GM12801 (cell line): ENCODE results near the gene HTRA3.

ENCODE experiments used
- CTCF ChIP-seq: IDR thresholded peaks from one replicate; pipeline ENCODE4 v1.5.1; 2011; ENCODE audit warnings: control low read depth; ENCODE audit not compliant: insufficient read length; ENCODE audit errors: extremely low read depth

Gene HTRA3

DNA sequence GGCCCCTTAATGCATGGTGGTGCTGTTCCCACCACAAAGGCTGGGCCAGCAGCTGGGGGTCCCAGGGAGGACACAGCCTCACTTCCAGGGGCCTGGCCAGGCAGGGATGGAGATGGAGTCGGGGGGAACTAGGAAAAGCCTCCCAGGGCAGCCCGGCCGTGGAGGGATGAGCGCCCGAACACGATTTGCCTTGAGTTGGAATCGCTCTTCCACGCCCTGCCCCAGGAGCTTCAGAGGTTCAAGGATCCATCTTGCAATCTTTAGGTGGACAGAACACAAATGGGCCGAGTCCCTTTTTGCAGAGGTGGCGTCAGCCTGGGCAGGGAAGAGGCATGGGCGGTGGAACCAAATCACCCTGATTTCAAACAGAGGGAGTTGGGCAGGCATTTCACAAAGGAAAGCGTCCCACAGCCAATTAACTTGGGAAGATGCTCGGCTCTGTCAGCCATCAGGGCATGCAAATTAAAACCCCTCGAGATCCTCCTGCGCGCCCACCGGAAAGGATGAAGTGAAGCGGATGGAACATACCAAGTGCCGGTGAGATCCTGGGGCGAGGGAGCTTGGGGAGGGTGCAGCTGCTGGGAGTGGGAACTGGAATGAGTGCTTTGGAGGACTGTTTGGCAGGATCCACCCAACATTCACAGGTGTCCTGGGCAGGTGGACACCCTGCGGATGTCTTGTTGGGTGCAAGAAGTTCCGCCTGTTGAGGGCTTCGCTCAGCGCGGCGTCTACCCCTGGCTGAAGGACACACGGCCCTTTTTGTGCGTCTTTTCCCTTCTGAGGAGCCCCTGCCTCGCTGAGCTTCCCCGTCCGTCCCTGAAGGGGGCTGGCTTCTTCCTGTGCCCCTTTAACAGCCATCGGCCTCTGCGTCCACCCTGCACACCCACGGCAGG is 75.7 kb downstream of the HTRA3 start:
- no peak for TF ChIP-seq CTCF

DNA sequence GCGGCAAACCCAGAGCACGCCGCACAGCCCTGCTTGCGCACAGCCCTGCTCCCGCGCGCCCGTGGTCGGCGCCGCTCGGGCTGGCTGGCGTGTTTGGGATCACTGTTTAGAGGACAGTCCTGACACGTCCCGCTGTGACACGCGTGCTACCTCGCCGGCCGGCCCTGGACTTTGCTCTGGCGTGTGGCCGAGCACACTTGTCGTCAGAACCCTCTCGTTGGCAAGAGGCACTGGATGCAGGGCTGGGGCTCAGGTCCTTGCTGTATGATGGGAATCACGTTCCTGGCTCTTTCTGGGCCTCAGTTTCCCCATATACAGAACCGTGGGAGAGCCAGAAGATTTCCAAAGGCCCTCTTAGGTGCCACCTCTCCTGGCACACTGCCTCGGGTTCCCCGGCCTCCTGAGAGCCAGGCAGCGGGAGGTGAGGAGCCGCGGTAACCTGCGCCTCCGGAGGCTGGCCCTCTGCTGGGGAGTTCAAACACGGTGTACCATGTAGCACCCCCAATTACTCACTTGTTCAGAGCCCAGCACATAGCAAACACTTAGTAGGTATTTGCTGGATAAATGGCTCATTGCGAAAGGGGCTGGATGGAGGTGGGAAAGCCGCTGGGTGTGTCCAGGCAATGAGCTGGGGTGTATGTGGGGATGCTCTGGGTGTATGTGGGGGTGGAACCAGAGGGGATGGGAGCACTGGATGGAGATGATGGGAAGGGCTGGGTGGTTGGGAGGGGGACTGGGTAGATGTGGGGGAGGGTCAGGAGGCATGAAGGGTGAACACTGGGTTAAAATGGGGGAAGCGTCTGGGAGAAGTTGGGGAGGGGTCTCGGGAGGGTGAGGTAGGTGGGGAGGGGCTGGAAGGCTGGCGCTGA is 76.6 kb downstream of the HTRA3 start:
- no peak for TF ChIP-seq CTCF

DNA sequence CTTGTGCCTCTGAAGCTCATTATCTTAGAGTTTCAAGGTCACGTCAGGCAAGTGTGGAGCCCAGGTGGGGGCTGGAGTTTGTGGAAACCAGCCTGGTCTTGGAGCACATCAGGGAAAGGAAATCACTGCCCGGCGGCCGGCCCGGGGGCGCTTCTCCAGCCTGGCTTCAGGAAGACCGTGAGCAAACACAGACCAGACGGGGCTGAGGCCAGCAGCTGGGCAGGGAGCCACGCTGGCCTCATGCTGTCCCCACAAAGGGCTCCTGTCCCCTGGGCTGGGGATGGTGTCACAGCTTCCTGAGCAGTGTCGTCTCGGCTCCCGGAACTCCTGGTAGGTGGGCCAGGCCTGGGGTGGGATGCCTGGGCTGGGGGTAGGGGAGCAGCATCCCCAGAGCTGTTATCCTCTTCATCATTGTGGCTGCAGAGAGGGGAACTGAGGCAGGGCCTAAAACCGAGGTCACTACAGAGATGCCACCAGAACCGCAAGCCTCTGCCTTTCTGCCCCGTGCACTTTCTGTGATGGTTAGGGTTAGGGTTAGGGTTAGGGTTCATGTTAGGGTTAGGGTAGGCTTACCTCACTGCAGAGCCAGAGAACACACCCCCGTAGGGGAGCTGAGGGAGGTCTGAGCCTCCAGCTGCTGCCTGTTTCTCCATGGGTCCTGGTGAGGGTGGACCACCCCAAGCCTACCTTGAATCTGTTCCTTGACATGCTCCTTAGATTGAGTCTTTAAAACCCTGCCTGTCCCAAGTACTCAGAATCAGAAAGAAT is 77.5 kb downstream of the HTRA3 start:
- no peak for TF ChIP-seq CTCF

GRCh38 chr4:8347660-8348059 is 78.1 kb downstream of the HTRA3 start:
- no peak for TF ChIP-seq CTCF

DNA sequence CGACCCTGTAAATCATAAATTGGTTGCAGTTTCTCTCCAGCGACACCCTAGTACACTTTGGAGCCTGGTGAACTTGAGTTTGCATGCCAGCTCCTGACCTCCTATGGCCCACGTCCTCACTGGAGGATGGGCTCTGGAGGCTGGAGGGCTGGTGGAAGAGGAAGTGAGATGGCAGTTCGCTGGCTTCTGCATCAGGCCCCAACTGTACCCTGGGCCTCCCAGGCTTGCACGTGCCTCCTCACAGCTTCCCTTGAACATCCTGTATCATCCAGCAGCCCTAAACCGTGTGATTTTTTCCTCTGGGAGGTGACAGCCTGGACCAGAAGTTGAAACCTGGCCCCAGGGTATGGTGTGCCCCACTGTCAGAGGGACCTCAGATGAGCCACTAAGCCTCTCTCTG is 78.5 kb downstream of the HTRA3 start:
- TF ChIP-seq CTCF: no peak

DNA sequence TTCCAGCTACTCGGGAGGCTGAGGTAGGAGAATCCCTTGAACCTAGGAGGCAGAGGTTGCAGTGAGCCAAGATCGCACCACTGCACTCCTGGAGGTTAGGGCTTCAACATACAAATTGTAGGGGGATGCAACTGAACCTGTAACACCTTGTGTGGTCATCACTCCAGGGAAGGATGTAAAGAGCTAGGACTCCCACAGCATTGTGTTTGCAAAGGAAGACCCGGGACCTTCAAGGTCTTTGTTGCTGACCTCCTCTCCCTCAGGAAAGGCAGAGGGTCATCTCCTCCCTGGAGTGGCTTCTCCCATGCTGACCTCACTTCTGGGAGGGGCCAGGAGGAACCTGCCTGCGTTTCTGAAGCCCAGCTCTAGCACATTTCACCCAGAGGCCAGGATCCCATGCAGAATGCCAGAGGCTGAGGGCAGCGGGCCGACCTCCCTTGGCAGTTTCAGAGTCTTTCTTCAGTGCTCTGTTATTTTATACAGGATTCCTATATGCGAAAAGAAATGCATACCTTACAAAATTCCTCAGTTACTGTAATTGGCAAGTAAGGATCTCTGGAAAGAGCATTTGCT is 80.2 kb downstream of the HTRA3 start:
- TF ChIP-seq CTCF: no peak
